Trophoblast cell (in vitro differentiated cells and primary cell): ENCODE data around the gene CSRP2.

Source experiments
- DNase-seq, 2 donors: peaks; one replicate each; pipeline ENCODE4 v3.0.0-alpha.2; 2016
- H2AFZ ChIP-seq: 2 replicates; pipeline ENCODE4 v1.6.1; 2013; ENCODE audit warnings: low read length, moderate library complexity, mild to moderate bottlenecking; ENCODE audit not compliant: insufficient read depth, poor library complexity
- H2AK5ac ChIP-seq: 2 replicates; pipeline ENCODE4 v1.6.1; 2013; ENCODE audit warnings: mild to moderate bottlenecking, low read length
- H2BK120ac ChIP-seq: 2 replicates; pipeline ENCODE4 v1.6.1; 2013; ENCODE audit warnings: low read length, mild to moderate bottlenecking, moderate library complexity; ENCODE audit not compliant: insufficient read depth, poor library complexity
- H2BK12ac ChIP-seq: 2 replicates; pipeline ENCODE4 v1.6.1; 2013; ENCODE audit warnings: mild to moderate bottlenecking, low read length, moderate library complexity
- H2BK5ac ChIP-seq: 2 replicates; pipeline ENCODE4 v1.6.1; 2013; ENCODE audit warnings: low read length, low read depth, moderate library complexity, mild to moderate bottlenecking; ENCODE audit not compliant: poor library complexity
- H3K14ac ChIP-seq: 2 replicates; pipeline ENCODE4 v1.6.1; 2013; ENCODE audit warnings: mild to moderate bottlenecking, low read length
- H3K18ac ChIP-seq: 2 replicates; pipeline ENCODE4 v1.6.1; 2013; ENCODE audit warnings: mild to moderate bottlenecking, low read length
- H3K23ac ChIP-seq: 2 replicates; pipeline ENCODE4 v1.6.1; 2013; ENCODE audit warnings: low read length
- H3K27ac ChIP-seq: 2 replicates; pipeline ENCODE4 v1.5.1; 2013; ENCODE audit warnings: low read depth, mild to moderate bottlenecking, inconsistent platforms, low read length, moderate library complexity
- H3K27me3 ChIP-seq: 2 replicates; pipeline ENCODE4 v1.6.1; 2013; ENCODE audit warnings: inconsistent platforms, mild to moderate bottlenecking, low read length, moderate library complexity; ENCODE audit not compliant: insufficient read depth
- H3K36me3 ChIP-seq, 2 experiments: 1 replicate in 1 of 2; 2 replicates in 1 of 2; pipeline ENCODE4 v1.6.1; 2013; ENCODE audit warnings: low read length in 2 of 2, mild to moderate bottlenecking in 2 of 2, moderate library complexity in 1 of 2; ENCODE audit not compliant: insufficient read depth in 2 of 2, control insufficient read depth in 1 of 2
- H3K4ac ChIP-seq: 2 replicates; pipeline ENCODE4 v1.6.1; 2013; ENCODE audit warnings: low read depth, mild to moderate bottlenecking, low read length, moderate library complexity
- H3K4me1 ChIP-seq, 2 experiments: 1 replicate in 1 of 2; 2 replicates in 1 of 2; pipeline ENCODE4 v1.6.1; 2013; ENCODE audit warnings: low read length in 2 of 2, mild to moderate bottlenecking in 2 of 2, moderate library complexity in 1 of 2; ENCODE audit not compliant: insufficient read depth in 2 of 2, control insufficient read depth in 1 of 2
- H3K4me2 ChIP-seq: 2 replicates; pipeline ENCODE4 v1.6.1; 2013; ENCODE audit warnings: inconsistent platforms, mild to moderate bottlenecking, low read length, moderate library complexity
- H3K4me3 ChIP-seq: 2 replicates; pipeline ENCODE4 v1.5.1; 2013; ENCODE audit warnings: mild to moderate bottlenecking, low read depth, low read length, inconsistent platforms
- H3K79me1 ChIP-seq: one replicate; pipeline ENCODE4 v1.6.1; 2013; ENCODE audit warnings: low read length
- H3K79me2 ChIP-seq: 2 replicates; pipeline ENCODE4 v1.6.1; 2013; ENCODE audit warnings: low read length, mild to moderate bottlenecking; ENCODE audit not compliant: control insufficient read depth, insufficient read depth, poor library complexity
- H3K9ac ChIP-seq: 2 replicates; pipeline ENCODE4 v1.6.1; 2013; ENCODE audit warnings: mild to moderate bottlenecking, low read length
- H3K9me3 ChIP-seq: 2 replicates; pipeline ENCODE4 v1.6.1; 2013; ENCODE audit warnings: low read depth, mild to moderate bottlenecking, control low read depth, inconsistent platforms, low read length; ENCODE audit not compliant: insufficient read depth
- H4K12ac ChIP-seq: 2 replicates; pipeline ENCODE4 v1.6.1; 2013; ENCODE audit warnings: low read depth, mild to moderate bottlenecking, low read length, moderate library complexity
- H4K8ac ChIP-seq: 2 replicates; pipeline ENCODE4 v1.6.1; 2013; ENCODE audit warnings: low read depth, mild to moderate bottlenecking, low read length, moderate library complexity
- H4K91ac ChIP-seq: one replicate; pipeline ENCODE4 v1.6.1; 2013; ENCODE audit warnings: low read depth, mild to moderate bottlenecking, low read length, moderate library complexity
- WGBS: extraction: QIAGEN DNeasy Blood & Tissue Kit; methylation state at CpG from one replicate; pipeline ENCODE4 v1.1.7; 2013; ENCODE audit warnings: missing lambda C conversion rate; ENCODE audit not compliant: insufficient read length, insufficient coverage; ENCODE audit errors: extremely low coverage; 5-methylcytosine and 5-hydroxymethylcytosine counted together

The CSRP2 gene

GRCh38 chr12:76876696-76877229, 2.1 kb downstream of the CSRP2 start:
- no peak overlapping the region for H2AK5ac ChIP-seq
- H3K14ac ChIP-seq: no peak overlapping the region
- H2AFZ ChIP-seq: no peak overlapping the region
- peaks cover 12% of the 10 kb centered on the region for H3K79me1 ChIP-seq
- H4K12ac ChIP-seq: no peak overlapping the region
- H2BK12ac ChIP-seq: no peak overlapping the region
- peak; percentile 23 to 49 for DNase-seq
- no peaks in the 10 kb centered on the region for H3K27me3 ChIP-seq
- H3K36me3 ChIP-seq: no peaks in the 10 kb centered on the region
- no CpG with 5 or more reads among the region's 2 CpGs for WGBS
- H3K9ac ChIP-seq: no peak overlapping the region
- H3K27ac ChIP-seq: no peak overlapping the region
- no peak overlapping the region for H3K4me2 ChIP-seq
- no peak overlapping the region for H4K8ac ChIP-seq
- H3K23ac ChIP-seq: no peak overlapping the region
- H2BK5ac ChIP-seq: no peak overlapping the region
- no peaks in the 10 kb centered on the region for H3K4me1 ChIP-seq
- no peaks in the 10 kb centered on the region for H3K9me3 ChIP-seq
- no peak overlapping the region for H3K4ac ChIP-seq
- no peak overlapping the region for H4K91ac ChIP-seq
- peaks cover 8% of the 10 kb centered on the region for H3K79me2 ChIP-seq
- no peak overlapping the region for H3K18ac ChIP-seq
- H2BK120ac ChIP-seq: no peak overlapping the region
- no peak overlapping the region for H3K4me3 ChIP-seq

DNA sequence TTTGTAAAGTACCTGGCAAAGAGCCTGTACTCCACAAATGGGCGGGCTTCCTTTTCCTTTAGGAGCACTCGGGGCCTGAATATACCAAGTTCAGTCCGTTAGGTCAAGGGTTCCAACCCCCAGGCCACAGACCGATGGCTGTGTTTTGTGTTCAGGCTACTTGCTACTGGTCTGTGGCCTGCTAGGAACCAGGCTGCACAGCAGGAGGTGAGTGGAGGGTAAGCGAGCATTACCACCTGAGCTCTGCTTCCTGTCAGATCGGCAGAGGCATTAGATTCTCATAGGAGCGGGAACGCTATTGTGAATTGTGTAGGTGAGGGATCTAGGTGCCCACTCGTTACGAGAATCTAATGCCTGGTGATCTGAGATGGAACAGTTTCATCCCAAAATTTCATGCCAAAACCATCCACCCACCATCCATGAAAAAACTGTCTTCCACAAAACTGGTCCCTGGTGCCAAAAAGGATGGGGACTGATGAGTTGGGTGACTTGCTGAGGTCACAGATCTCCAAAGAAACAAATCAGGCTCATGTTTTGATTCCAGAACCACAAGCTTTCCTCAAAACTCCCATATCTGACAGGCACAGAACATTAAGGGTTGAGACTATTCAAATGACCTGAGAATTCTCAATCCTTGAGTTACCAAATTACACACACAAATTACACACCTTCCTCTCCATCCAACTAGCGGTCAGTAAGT, 4.2 kb downstream of the CSRP2 start:
- no peaks in the 10 kb centered on the region for H3K9me3 ChIP-seq
- H4K91ac ChIP-seq: no peak overlapping the region
- H2AFZ ChIP-seq: no peak overlapping the region
- H3K9ac ChIP-seq: no peak overlapping the region
- H3K27me3 ChIP-seq: no peaks in the 10 kb centered on the region
- H4K12ac ChIP-seq: no peak overlapping the region
- WGBS: no CpG with 5 or more reads among the region's 11 CpGs
- H2AK5ac ChIP-seq: no peak overlapping the region
- DNase-seq: no peak
- H3K79me1 ChIP-seq: peaks cover 12% of the 10 kb centered on the region
- H3K4me3 ChIP-seq: no peak overlapping the region
- no peak overlapping the region for H3K4me2 ChIP-seq
- H3K23ac ChIP-seq: no peak overlapping the region
- H2BK5ac ChIP-seq: no peak overlapping the region
- no peaks in the 10 kb centered on the region for H3K4me1 ChIP-seq
- H3K18ac ChIP-seq: no peak overlapping the region
- H2BK120ac ChIP-seq: no peak overlapping the region
- no peak overlapping the region for H3K4ac ChIP-seq
- no peak overlapping the region for H3K14ac ChIP-seq
- H4K8ac ChIP-seq: no peak overlapping the region
- H3K27ac ChIP-seq: no peak overlapping the region
- peaks cover 8% of the 10 kb centered on the region for H3K79me2 ChIP-seq
- no peaks in the 10 kb centered on the region for H3K36me3 ChIP-seq
- H2BK12ac ChIP-seq: no peak overlapping the region

DNA sequence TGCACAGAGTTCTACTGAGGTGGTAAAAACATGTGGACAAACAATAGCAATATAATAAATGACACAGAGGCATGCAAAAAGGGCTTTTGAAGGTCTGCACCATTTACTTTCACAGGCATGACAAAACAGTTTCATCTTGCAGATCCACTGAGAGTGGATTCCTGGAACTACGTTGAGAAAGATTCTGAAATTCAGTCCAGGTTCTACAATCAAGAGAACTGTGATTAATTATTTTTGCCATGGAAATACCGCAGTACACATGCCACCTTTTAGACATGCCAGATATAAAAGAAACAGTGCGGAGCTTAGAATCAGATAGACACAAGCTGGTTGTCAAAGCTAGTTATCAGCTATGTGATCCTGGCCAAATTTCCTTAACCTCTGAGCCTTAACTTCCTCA, 4.8 kb downstream of the CSRP2 start:
- Histone ChIP-seq H2BK120ac (no peak overlapping the region), H3K27me3 (no peaks in the 10 kb centered on the region)

DNA sequence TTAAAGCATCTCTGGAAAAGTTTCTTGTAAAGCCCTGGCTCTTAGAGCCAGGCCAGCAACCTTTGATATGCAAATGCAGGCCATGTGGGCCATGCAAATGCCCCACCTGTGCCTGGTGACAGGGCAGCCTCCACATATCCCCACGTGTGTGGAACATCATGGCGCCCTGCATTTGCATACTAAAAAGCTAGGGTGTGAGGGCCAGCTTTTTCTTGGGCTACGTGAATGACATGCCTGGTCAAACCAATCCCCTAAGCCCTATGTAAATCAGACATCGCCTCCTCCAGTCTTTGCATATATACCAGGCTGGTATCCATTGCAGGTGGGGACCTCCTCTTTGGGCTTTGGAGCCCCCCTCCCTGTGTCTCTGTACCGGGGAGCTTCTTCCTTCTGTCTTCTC, 6.4 kb downstream of the CSRP2 start:
- H3K14ac ChIP-seq: no peak overlapping the region
- H3K36me3 ChIP-seq: no peaks in the 10 kb centered on the region
- H4K12ac ChIP-seq: no peak overlapping the region
- H2BK5ac ChIP-seq: no peak overlapping the region
- H3K4ac ChIP-seq: no peak overlapping the region
- no peak overlapping the region for H3K4me2 ChIP-seq
- no peaks in the 10 kb centered on the region for H3K4me1 ChIP-seq
- H2BK120ac ChIP-seq: no peak overlapping the region
- H3K9me3 ChIP-seq: no peaks in the 10 kb centered on the region
- no peak for DNase-seq
- no peak overlapping the region for H4K91ac ChIP-seq
- H3K23ac ChIP-seq: no peak overlapping the region
- no peaks in the 10 kb centered on the region for H3K27me3 ChIP-seq
- H2BK12ac ChIP-seq: no peak overlapping the region
- no peaks in the 10 kb centered on the region for H3K79me2 ChIP-seq
- no peak overlapping the region for H2AK5ac ChIP-seq
- H3K79me1 ChIP-seq: no peaks in the 10 kb centered on the region
- H3K27ac ChIP-seq: no peak overlapping the region
- no peak overlapping the region for H3K9ac ChIP-seq
- no CpG with 5 or more reads among the region's 5 CpGs for WGBS
- no peak overlapping the region for H3K4me3 ChIP-seq
- no peak overlapping the region for H3K18ac ChIP-seq
- no peak overlapping the region for H4K8ac ChIP-seq
- H2AFZ ChIP-seq: no peak overlapping the region

More for the DNA sequence above, 4.8 kb downstream of the CSRP2 start:
- no CpG with 5 or more reads among the region's 3 CpGs for WGBS
- DNase-seq: no peak
- Histone ChIP-seq H3K9ac (no peak overlapping the region), H3K79me1 (peaks cover 7% of the 10 kb centered on the region), H4K91ac (no peak overlapping the region), H3K4me2 (no peak overlapping the region), H3K14ac (no peak overlapping the region), H3K36me3 (no peaks in the 10 kb centered on the region), H2BK12ac (no peak overlapping the region), H3K79me2 (peaks cover 3% of the 10 kb centered on the region), H3K27ac (no peak overlapping the region), H3K4me3 (no peak overlapping the region), H4K8ac (no peak overlapping the region), H3K18ac (no peak overlapping the region), H2AK5ac (no peak overlapping the region), H3K4me1 (no peaks in the 10 kb centered on the region), H2BK5ac (no peak overlapping the region), H3K23ac (no peak overlapping the region), H2AFZ (no peak overlapping the region), H3K4ac (no peak overlapping the region), H4K12ac (no peak overlapping the region), H3K9me3 (no peaks in the 10 kb centered on the region)
